GM18498 (cell line): ENCODE results near the gene ADARB2.
"Not testable (repeated sequence)": the region's sequence is repeated elsewhere in the genome, so short reads cannot be mapped to it uniquely, and the experiment has no call there.

Source experiments
- ATAC-seq: cut with Tn5 transposase; IDR thresholded peaks from one replicate; pipeline ENCODE4 v1.9.1; 2021; ENCODE audit warnings: mild to moderate bottlenecking, moderate library complexity; ENCODE audit not compliant: unreplicated experiment

ADARB2 gene

DNA sequence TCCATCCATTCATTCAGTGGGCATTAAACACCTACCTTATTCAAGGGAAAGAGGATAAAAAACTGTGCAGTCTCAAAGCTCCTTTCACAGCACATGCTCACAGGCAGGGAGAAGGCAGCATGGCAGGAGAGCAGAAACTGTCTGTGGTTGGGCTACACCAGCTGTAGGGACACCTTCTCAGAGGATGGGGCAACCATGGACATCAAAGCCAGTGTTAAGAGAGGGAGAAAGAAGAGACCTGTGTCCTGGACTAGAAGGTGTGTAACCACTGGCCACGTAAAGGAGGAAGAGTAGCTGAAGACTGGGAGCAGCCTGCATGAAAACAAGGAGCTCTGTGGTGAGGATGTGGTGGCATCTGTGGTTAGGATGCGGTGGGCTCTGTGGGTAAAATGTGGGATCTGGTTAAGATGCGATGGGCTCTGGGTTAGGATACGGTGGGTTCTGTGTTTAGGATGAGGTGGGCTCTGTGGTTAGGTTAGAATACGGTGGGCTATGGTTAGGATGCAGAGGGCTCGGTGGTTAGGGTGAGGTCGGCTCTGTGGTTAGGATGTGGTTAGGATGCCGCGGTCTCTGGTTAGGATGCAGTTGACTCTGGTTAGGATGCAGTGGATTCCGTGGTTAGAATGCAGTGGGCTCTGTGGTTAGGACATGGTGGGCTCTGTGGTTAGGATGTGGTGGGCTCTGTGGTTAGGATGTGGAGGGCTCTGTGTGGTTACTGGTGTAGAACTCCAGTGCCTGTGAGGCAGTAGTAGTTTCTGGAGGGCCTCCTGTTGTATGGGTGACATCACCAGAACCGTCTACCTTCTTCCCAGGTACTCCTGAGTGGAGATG, 483.6 kb downstream of the ADARB2 start:
- ATAC-seq, result no peak

DNA sequence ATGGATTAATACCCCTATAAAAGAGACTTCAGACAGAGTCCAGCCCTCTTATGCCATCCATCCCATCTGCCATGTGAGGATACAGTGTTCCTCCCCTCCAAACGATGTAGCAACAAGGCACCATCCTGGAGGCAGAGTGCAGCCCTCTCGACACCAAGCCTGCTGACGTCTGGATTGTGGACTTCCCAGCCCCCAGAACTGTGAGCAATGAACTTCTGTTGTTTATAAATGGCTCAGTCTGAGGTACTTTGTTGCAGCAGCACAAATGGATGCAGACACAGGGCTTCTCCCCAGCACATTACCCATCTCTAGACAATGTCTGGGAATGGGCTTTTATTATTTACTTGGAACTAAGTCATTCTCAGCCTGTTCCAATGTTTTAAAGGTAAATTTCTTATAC, 485.6 kb downstream of the ADARB2 start:
- no peak for ATAC-seq

DNA sequence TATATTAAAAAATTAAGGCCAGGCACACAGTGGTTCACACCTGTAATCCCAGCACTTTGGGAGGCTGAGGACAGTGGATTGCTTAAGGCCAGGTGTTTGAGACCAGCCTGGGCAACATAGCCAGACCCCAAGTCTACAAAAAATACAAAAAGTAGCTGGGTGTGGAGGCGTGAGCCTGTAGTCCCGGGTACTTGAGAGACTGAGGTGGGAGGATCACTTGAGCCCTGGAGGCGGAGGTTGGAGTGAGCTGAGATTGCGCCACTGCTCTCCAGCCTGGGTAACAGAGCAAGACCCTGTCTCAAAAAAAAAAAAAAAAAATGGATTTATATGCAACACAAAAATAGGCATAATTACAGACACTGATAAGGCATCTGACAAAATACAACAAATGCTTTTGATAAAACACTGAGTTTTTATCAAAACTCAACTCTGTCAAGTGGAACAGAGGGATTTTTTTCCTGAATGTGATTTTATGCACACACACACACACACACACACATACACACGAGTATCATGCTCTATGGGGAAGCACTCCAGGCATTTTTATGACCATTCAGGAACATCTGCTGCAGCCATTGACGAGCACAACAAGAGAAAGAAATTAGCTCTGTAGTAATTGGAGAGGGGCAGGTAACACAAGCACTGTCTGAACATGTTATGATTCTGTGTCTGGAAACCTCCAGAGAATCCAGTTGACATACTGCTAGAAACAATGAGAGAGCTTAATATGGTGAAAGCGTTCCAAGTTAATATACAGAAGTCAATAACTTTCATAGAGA, 488.0 kb downstream of the ADARB2 start:
- ATAC-seq, result no peak

DNA sequence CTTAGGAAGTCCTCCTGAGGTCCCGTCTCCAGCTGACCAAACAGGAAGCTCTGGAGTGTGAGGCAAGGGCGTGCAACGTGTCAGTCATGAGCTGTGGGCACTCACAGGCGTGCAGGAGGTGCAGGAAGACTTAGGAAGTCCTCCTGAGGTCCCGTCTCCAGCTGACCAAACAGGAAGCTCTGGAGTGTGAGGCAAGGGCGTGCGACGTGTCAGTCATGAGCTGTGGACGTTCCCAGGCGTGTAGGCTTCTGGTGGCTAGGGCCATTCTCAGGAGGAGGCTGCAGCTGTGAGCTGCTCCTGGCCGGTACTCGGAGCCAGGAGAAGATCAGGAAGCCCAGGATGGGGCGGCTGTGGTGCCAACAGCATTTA, 489.1 kb downstream of the ADARB2 start:
- ATAC-seq, result not testable (repeated sequence)

DNA sequence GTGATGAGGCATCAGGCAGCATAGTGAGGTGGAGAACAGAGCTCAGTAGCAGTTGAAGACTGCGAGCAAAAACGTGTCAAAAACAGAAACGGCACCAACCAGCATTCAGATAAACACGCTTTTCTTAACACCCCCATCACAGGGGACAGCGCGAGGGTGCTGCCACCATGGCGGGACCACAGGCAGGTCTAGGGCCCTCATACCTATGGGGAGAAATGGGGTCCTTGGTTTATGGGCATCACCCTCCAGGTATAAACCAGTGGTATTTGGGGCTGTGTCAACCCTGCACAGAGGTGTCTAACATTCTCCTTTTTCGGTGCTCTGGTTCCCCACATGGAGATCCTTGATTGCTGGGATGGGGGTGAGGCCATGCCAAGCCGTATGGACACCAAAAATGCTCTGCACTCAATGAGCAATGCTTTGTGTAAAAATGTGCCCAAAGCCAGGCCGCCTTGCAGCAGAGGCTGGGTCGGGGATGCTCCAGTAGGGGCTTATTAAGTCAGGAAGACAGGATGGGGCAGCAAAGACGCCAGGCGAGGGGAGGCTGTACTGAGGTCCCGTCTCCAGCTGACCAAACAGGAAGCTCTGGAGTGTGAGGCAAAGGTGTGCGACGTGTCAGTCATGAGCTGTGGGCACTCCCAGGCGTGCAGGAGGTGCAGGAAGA, 489.6 kb downstream of the ADARB2 start:
- ATAC-seq, result no peak

DNA sequence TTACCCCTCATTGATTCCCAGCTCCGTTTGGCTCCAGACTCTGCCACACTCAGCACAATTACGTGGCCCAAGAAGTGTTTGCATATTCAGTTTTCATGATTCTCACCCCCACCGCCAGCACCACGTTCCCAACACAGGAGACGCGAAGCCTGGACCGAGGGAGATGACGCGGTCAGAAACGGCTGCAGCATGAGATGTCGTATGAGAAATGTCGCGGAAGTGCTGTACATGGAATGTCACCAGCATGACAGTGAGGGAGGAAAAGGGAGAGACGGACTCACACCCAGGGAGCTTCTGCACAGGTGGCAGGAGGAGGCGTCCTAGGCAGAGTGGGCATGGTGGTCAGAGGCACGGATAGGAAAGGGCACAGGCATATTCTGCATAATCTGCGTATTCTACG, 492.8 kb downstream of the ADARB2 start:
- no peak for ATAC-seq

DNA sequence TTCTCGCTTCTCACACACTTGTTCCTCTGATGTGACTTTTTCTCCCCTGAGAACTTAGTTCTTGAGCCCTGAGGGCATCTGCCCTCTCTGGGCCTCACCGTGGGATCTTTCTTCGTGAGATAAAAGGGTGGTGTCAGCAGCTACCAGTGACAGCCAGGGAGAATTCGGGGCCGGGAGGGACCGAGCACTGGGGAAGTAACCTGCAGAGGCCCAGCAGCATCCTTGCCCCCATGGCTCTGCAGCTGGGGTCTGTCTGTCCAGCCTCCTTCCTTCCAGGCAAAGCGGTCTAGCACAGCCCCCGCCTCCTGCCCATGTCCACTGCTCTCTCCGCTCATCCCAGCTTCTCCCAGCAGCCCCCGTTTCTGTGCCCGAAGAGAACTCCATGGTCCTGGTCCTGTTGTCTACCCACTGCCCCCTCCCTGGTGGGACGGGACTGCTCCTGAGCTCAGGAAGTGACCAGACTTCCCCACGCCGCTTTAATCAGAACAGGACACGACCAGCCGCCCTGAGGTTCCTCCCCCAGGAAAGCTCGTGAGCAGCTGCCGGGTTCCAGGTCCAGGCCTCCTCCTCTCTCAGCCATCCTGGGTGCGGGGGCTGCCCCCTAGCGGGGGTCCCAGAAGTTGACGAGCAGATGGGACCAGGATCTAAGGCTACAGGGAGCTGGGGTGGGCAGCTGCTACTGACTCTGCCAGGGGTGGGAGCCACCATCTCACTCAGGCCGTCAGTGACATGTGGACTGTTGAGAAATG, 493.7 kb downstream of the ADARB2 start:
- ATAC-seq, result no peak

DNA sequence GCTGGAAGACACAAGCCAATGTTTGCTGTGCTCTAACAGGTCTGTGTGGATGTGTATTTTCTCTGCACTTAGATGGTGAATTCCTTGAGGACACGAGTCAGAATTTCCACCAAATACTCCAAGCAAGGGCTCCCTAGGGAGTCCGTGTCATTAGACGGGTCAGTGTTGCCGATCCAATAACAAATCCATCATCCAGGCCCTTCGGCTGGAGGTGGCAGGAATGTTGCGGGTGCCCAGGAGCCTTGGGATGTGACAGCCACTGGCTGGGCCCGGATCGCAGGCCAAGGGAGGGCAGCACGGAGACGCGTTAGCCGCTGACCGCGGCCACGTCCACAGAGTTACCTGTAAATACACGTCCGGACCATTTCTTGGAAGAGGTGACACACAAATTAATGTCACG, 494.4 kb downstream of the ADARB2 start:
- no peak for ATAC-seq

DNA sequence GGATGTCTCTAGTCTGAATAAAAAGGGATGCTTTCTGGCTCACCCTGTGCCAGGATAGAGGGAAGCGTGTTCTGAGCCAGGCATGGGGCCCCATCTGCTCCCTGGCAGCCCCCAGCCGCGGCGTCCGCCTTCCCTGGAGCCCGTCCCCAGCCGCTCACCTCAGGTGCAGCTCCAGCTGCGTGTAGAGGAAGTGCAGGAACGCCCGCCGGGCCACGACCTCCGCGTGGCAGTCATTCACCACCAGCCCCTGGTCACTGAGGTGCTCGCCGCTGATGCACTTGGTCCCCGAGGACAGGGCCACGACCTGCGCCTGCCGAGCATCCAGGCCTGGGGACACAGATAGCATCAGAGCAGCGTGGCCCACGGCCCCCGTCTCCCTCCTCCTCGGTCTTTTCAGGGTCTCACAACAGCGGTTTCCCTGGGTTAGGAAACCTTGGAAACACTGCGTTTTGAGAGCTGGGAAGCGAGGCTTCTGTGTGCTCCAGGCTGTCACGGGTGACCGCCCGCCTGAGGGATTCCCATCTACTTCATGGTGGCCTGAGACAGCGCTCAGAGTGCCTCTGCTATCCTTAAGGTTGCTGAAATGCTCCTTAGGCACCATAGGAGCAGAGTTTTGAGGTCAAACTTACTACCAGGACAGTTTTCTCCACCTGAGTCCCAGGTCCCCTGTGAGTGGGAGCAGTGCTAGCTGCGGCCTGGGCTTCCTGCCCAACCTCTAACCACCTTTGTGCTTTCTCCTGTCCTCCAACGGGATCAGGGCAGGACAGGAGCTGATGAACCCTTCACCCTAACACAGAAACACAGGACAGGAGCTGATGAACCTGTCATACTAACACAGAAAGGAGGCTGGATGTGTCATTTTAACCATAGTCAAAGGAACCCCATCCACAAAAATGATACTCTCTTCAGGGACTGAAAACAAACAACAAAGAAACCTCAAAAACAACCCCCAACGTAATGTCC, 495.1 kb downstream of the ADARB2 start:
- ATAC-seq, result no peak

DNA sequence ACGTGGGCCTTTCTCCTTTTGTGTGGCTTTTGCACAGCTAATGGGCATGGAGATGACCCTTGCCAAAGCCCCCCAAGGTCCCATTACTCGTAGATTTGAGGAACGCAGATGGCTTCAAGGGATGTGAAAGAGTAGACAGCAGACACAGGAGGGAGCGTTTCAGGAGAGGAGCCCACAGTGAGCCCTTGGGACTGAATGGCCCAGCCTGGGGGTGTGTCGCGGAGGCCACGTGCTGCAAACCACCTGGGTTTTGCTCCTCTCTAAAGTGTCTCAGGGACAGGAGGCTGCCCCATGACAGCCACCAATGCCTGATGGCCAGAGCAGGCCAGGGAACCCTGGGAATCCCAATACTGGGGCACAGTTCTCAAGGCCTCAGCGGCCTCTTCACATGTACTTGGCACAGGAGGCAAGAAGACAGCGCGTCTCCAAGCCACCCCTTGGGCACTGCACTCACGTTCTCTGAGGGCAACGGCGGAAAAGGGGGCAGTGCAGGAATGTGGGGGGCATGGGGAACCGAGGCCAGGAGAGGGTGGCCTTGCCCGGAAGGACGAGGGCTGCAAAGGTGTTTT, 495.9 kb downstream of the ADARB2 start:
- ATAC-seq, result no peak

DNA sequence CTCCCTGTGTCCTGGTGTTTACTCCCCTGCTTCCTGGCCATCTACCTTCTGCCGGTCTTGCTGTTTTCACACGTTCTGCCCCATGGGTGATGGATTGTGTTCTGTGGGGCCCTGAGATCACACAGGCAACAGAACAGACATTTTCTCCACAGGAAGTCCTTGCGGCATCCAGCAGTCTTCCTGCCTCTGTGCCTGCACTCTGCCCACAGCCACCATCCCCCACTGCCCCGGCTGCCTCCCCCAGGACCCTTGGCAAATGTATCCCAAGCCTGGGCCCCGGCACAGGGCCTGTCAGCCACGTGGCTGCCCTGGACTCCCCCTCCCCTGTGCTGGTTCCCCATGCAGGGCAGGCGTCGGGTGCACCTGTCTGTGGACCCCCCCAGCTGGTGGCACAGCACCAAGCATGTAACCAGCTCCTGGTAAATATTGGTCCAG, 497.0 kb downstream of the ADARB2 start:
- no peak for ATAC-seq

DNA sequence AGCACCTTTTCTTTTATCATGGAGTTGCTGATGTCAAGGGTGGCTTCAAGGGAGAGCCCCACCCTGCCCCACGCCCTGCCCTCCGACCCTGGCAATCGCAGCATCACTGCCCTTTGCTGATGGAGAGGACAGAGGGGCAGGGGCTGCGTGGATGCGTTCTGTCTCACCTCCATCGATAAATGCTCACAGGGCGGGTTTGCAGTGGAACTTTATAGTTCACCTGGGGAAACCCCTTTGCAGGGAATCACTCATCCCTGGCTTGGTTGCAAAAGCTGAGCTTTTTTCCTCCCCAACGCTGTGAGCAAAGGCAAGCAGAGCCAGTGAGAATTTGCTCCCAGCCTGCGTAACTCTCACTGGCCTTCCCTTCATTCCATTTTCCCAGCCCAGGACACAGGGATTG, 504.3 kb downstream of the ADARB2 start:
- ATAC-seq, result no peak

DNA sequence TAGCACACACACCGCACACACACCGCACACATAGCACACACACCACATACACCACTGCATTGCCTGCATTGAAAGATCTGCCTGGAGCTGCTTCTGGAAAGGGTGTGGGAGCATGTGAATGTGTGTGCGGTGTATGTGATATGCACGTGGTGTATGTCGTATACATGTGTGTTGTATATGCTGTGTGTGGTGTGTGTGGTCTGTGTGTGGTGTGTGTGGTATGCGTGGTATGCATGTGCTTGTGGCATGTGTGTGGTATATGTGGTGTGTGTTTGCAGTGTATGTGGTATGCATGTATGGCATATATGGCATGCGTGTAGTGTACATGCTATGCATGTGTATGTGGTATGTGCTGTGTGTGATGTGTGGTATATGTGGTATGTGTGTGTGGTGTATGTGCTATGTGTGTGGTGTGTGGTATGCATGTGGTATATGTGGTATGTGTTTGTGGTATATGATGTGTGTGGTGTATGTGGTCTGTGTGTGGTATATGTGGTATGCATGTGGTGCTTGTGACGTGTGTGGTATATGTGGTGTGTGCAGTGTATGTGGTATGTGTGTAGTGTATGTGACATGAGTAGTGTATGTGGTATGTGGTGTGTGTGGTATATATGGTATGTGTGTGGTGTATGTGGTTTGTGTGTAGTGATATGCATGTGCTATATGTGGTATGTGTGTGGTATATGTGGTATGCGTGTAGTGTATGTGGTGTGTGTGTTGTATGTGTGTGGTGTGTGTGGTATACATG, 505.0 kb downstream of the ADARB2 start:
- ATAC-seq, result no peak

DNA sequence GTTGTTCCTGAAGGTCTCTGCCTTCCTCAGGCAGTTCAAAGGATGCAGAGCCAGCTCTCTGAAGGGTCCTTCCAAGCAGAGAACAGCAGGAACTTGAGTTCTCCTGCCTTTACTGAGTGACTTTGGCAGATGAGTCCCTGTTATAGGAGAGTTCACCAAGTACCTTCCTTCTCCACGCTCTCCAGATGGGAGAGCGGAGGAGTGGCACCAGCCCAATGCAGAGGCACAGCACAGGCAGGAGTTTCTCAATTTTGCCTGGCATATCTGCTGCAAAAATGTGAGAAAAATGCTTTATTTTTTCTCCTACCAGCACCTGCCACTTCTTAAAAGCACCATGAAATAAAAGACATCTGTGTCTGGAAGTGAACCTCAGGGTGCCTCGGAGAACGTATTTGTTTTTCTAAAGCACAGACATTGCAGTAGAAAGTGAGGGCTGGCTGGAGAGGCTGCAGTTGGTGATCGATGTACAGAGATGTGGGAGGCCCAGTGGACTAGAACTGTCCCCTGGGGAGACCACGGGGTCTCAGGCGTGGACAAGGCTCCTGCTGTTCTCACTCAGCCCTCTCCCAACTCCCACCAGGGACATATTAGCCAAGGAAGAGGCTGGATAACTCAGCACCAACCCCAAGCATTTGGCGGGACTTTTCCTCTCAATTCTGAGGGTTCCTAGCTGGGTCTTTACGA, 506.6 kb downstream of the ADARB2 start:
- no peak for ATAC-seq

DNA sequence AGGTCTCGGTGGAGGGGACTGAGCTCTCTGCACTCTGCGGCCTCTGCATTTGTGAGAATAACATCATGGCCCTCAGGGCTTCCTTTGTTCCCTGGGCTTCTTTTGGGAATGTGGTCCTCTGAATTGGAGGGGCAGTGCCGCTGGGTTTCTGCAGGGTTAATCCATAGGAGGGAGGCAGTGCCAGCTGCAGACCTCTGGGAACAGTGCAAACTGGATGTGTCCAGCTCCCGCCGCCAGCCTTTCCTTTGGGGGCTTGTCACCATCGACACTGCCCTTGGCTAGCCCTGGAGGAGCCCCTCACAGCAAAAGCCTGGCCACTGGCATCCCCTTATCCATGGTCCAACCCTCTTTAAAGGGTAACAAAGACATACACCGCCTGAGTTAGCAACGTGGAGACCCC, 507.2 kb downstream of the ADARB2 start:
- no peak for ATAC-seq

DNA sequence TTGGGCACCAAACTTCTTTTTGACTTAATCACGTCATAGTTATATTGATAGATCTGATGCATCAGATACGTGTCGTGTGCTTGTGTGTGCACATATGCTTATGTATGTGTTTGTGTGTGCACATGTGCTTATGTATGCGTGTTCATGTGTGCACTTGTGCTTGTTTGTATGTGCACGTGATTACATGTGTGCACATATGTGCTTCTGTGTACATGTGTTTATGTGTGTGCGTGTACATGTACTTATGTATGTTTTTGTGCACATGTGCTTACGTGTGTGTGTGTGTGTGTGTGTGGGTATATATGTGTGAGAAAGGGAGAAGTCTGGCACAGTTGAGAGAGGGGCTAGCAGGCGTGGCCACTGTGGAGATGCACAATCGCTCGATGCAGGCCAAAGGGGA, 507.8 kb downstream of the ADARB2 start:
- ATAC-seq, result no peak

DNA sequence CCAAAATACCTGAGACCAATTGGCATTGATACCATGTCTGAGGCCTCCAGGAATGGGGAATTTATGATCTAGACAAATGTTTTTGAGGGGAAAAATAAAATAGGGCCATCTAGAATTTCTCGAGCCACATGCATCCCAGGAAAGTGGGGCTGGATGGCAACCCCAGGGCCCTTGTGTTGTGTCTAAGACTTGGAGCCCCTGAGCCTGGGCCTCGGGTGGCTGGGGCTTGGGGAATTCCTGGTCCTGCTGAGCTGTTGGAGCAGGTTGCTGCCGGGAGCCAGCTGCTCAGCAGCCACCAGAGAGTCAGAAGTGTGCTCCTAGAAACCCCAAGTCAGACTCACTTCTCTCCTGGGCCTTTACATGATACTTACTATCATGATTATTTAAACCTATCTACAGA, 508.2 kb downstream of the ADARB2 start:
- ATAC-seq, result no peak

DNA sequence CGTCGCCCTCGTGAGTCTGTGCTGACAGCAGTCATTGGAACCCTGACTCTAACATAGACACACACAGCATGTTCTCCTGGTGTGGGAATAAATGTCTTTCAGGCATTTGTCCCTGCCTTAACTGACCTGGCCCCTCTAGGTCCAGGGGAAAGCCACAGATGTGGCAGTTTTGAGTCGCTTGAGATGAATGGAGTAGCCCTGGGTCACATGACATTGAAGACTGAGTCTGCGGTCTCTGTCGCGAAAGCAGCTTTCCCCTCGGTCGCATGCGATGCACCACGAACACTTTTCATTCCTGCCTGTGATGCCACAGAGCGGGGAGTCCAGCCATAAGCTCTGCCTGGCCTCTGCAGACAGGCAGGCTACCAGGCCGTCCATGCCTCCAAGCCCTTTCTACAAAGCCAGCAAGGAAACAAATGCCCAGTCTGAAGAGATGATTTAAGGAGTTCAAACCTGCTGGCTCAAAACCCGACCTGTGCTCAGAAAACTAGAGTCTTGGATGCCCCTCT, 508.8 kb downstream of the ADARB2 start:
- no peak for ATAC-seq
